ENCODE data around the gene SH2D3C. TPM values are rescaled to one million over a fixed set of nuclear protein-coding genes. Genes with fewer than 3 reads are reported as not detected.

Gene SH2D3C
- polyA plus RNA-seq, 4 donors, result 15.1 to 18.6 (median 16.1) TPM

DNA sequence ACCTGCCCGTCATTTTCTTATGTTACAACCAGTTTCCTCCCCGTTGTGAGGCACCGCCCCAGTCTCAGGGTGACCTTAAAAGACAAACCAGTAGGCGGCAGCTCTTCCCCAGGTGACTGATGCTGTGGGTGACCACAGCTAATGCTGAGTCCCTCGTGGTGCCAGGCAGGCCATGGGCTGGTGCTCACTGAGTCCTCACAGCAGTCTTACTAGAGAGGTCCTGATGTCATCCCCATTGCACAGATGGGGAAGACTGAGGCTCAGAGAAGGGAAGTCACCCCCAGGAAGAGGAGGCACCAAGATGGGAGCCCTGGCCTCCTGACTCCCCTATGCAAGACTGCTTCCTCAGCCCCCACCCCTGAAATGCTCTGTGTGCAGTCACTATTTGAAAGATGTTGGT lies 70.7 kb downstream of the SH2D3C start:
- DNase-seq (ENCODE audit: low read depth in 4 of 4, low spot score in 3 of 4), result no peak

DNA sequence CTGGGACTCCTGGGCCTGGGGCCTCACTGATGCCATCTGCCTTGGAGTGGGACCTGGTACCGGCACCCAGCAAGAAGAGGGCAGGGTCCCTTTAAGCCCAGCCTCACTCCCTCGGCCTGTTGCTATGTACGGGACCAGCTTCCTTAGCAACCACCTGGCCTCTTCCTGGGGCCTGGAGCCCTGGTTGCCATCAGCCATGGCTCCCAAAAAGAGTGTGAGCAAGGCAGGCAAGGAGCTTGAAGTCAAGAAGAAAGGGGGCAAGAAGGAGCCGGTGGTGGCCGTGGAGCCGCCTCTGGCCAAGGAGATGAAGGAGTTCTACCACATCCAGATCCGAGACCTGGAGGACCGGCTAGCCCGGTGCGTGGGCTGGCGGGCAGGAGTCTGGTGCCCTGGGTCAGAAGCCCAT lies 71.6 kb downstream of the SH2D3C start, which contains the start of gene CFAP157:
CFAP157 (plus strand) TSS at position 153 of the 406 bp plus-strand sequence; CDS start at position 197, 44 bp downstream.
- no peak for DNase-seq (ENCODE audit: low read depth in 4 of 4, low spot score in 3 of 4)

DNA sequence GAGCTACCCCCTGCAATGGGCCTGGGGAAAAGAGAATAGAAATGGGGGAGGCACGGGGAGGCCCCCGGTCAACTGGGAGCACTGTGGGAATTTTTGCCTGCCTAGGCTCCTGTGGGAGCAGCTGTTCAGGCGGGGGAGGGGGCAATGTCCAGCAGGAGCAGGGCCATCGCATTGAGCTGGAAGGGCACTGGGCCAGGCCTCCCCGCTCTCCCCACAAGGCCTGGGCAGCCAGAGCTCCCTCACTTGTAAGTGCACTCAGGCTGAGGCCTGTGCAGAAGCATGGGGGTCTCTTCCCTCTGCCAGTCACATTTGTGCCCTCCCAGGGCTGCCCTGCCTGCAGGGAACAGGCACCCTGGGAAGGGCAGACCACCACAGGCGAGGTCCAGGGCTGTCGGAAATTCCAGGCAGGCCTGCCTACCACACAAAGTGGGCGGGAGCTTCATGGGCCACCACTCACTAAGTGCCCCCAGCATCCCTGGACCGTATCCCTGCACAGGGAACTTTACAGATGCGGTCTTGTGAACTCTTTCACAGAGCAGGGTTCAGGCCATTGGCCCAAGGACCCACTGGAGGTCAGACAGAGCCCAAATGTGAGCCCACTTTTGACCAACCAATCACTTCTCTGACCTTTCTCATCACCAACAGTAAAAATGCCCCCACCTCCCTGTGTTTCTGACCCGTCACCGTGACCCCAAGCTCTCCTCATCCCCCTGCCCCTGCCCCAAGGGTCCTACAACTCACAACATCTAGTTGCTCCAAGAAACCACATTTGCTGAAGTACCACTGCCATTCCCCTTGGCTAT lies 72.7 kb downstream of the SH2D3C start:
- no peak for DNase-seq (ENCODE audit: low read depth in 4 of 4, low spot score in 3 of 4)

DNA sequence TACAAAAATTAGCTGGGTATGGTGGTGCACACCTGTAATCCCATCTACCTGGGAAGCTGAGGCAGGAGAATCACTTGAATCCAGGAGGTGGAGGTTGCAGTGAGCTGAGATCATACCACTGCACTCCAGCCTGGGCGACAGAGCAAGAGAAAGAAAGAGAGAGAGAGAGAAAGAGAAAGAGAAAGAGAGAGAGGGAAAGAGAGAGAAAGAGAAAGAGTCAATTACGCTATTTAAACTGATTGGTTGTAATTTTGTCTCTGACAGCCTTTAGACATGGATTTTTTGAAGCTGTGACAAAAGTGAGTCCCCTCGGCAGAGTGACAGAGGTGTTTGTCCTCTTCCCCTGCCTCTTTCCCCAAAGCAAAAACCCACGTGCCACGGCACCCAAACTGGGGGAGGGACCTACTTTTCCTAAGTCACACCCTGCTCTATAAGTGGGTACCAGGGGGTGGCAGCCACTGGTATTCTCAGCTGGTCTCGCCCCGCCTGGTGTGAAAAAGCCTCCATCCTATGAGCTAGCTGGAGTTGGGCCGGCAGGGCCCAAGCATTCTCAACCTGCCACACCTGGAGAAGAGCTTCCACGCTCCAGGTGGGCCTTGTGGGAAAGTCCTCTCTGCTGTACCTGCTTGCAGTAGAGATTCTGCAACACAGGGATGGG lies 75.0 kb downstream of the SH2D3C start:
- no peak for DNase-seq (ENCODE audit: low read depth in 4 of 4, low spot score in 3 of 4)

DNA sequence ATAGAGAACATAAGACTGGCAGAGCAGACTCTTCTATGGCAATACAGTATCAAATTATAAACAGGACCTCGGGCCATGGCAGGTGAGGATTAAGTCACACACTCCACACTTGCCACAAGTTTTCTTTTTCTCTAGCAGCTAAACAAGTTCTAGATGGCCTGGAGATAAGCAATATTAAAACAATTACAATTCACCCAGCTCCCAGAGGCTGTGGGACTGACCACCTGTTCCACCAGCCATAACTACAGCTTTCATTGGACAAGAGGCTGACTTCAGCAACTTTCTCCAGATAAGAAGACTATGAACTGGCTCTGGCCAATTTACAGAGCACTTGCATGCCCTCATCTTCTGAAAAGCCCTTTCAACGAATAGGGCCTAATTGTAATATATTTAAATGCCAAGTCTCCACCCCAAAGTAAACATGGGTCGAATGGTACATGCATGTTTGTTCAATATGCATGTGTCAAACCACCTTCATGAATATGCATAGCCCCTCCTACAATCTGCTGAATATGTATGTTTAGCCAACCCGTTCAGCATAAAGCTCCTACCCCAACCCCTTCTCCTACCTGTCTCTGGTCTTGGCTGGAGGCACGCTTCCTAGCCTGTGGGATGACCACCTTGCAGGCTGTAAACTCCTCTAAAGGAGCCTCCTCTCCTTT lies 77.7 kb downstream of the SH2D3C start:
- no peak for DNase-seq (ENCODE audit: low read depth in 4 of 4, low spot score in 3 of 4)

DNA sequence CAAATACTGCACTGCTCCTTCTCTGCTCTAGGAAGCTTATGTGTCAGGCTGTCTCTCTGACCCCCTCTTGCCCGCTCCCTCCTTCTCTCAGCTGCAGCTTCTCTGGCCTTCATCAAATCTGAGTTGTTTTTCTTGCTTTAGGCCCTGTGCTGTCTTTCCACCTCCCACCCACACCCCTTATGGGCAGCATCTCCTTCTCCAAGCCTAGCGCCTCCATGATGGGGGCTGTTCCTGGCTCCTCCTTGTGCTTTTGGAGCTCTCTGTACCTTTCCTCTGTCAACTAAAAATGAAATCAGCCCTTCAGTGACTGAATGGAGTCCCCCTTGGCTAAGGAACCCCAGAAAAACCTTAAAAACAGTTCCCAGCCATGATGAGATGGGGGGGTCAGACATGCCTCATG lies 78.3 kb downstream of the SH2D3C start:
- no peak for DNase-seq (ENCODE audit: low read depth in 4 of 4, low spot score in 3 of 4)

DNA sequence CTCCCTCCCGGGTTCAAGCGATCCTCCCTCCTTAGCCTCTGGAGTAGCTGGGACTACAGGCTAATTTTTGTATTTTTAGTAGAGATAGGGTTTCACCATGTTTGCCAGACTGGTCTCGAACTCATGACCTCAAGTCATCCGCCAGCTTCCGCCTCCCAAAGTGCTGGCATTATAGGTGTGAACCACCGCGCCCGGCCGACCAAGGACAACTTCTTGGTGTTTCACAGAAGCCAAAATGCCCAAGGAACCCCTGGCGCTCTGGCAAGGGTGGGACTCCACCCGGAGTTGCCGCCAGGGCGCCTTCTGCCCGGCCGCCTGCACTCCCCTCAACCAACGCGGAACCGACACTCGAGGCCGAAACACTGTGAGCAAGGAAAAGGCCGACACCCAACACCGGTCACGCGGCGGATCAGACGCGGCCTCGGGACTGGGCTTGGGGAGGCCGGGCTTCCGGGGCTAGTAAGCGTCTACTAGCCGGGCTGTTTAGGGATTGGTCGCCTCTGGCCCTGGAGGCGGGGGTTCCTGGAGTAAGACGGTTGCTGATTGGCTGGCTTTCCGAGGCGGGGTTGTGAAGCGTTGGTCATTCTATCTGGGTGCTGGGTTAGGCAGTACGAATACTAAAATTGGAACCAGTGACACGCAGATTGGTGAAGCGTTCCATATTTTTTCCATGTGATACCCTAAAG lies 79.3 kb downstream of the SH2D3C start:
- peak; percentile 78 to 93 (median 92) for DNase-seq (ENCODE audit: low read depth in 4 of 4, low spot score in 3 of 4)

DNA sequence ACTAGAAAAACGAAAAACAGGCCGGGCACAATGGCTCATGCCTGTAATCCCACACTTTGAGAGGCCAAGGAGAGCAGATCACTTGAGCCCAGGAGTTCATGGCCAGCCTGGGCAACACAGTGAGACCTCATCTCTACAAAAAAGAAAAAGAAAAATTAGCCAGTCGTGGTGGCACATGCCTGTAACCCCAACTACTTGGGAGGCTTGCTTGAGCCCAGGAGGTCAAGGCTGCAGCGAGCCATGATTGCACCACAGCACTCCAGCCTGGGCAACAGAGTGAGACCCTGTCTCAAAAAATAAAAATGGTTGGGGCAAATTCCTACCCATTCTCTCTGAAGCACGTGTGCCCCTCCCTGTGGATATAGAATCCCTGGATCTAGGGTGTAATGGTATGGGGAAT lies 80.1 kb downstream of the SH2D3C start:
- DNase-seq (ENCODE audit: low read depth in 4 of 4, low spot score in 3 of 4), result no peak

DNA sequence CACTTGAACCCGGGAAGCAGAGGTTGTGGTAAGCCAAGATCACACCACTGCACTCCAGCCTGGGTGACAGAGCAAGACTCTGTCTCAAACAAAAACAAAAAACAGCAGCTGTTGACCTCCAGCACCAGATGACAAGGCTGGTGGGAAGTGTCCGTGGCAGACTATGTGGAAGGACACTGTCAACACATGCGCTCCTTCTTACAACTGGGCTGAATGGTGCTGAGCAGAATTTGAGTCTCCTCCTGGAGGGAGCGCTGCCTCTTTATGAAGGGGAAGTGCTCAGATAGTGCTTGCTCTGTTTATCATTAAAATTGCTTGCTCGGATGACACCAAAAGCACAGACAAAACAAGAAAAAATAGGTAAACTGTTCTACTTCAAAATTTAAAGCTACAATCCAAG lies 80.9 kb downstream of the SH2D3C start:
- DNase-seq (ENCODE audit: low read depth in 4 of 4, low spot score in 3 of 4), result no peak

DNA sequence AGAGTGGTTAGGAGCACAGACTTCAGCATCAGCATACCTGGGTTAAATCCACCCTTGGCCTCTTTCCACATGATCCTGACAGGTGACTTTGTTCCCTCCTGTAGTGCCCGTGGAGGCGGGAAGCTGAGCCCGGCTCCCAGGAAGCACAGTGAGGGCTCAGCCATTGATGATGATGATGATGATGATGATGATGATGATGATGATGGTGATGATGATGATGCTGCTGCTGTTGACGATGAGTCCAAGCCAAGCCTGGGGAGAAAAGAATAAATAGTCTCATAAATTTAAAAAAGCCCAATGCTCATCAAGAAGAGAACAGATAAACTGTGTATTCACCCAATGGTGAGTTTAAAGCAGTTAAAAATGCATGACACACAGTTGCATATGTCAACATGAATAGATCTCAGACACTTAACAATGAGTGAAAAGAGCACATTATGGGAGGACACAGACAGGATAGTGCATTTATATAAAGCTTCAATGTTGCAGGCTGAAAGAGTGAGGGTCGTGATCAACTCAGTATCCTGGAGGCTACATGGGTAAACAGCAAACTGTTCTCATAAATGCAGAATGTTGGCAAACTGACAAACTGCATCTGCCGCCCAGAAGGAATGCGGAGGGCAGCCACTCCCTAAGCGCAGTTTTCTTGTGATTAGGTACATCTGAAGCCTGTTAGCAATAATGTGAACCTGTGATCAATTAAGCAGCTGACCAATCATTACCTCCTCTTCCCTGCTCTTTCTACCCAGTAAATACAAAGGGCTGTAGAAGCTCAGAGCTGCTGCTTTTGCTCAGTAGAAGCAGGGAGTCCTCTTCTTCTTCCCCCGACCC lies 83.4 kb downstream of the SH2D3C start:
- no peak for DNase-seq (ENCODE audit: low read depth in 4 of 4, low spot score in 3 of 4)

DNA sequence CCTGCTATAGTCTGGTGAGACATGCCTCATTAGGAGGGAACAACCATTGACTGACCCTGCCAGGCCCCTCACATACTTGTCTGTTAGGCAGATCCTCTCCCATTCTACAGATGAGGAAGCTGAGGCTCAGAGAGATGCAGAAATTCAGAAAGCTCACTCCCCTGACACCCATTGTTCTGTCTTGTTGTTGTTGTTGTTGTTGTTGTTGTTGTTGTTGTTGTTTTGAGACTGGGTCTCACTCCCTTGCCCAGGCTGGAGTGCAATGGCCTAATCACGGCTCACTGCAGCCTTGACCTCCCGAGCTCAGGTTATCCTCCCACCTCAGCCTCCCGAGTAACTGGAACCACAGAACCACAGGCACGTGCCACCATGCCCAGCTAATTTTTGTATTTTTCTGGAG lies 84.8 kb downstream of the SH2D3C start:
- DNase-seq (ENCODE audit: low read depth in 4 of 4, low spot score in 3 of 4), result no peak

DNA sequence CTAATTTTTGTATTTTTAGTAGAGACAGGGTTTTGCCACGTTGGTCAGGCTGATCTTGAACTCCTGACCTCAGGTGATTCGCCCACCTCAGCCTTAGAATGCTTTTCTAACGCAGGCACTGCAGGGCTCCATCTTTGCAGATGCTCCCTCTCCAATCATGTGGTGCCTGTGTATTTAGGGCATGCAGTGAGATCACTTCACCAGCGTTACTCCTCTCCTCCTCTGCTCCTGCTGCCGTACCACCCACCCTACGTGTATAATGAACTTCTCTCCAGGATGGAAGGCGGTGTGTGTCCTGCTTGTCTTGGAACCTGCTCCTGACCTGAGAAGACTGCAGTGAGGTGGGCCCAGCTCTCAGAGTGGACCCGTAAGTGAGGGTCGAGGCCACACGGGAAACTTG lies 85.3 kb downstream of the SH2D3C start:
- DNase-seq (ENCODE audit: low read depth in 4 of 4, low spot score in 3 of 4), result no peak

DNA sequence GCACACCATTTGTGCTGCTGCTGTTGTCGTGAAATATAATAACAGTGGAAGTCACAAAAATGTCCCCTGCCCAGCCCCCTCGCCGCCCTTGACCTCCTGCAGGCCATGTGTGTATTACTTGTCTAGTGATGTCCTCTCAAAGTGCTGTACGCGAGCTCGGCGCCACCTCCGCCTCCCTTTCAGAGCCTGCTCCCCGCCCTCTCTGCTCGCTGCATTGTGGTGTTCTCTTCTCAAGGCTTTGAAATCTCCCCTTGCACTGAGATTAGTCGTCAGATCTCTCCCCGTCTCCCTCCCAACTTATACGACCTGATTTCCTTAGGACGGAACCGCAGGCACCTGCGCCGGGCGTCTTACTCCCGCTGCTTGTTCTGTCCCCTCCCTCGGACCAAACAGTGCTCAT lies 86.4 kb downstream of the SH2D3C start:
- DNase-seq (ENCODE audit: low read depth in 4 of 4, low spot score in 3 of 4), result no peak

DNA sequence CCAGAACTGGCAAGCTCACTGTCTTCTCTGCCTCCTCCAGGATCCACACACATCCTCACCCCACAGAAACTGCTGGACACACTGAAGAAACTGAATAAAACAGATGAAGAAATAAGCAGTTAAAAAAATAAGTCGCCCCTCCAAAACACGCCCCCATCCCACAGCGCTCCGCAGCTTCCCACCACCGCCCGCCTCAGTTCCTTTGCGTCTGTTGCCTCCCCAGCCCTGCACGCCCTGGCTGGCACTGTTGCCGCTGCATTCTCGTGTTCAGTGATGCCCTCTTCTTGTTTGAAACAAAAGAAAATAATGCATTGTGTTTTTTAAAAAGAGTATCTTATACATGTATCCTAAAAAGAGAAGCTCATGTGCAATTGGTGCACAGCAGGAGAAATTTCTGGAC lies 87.7 kb downstream of the SH2D3C start:
- DNase-seq (ENCODE audit: low read depth in 4 of 4, low spot score in 3 of 4), result no peak

DNA sequence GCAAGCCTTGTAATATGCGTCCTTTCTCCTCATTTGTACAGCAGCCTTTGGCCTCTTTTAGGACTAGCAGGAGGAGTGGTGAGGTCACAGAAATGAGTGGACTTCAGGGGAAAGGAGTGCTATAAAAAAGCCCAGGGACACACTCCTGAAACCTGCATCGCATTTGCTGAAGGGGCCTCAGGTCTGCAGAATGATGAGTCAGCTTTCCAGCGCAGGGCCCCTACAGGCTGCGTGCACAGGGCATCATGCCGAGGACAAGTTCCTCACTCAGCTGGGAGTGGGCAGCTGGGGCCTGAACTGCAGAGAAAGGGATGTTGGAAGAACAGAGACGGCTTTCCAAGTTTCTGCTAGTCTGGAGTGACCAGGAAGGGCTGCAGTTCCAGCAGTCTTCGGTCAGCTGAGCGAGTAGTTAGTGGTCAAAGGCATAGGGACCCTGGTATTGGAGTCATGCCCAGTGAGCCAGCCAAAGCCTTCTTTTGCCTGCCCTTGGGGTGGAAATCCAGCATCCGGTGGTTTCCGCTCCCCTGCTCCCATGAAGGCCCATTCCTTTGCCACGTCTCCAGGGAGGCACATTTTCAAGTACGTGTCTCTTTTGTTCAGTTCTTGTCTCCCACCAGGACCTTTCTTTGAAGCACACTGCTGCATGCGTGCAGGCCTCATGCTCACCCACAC lies 89.0 kb downstream of the SH2D3C start:
- DNase-seq (ENCODE audit: low read depth in 4 of 4, low spot score in 3 of 4), result no peak

Other genes with a start within 250 kb of the SH2D3C start
- gene STXBP1, start 166.4 kb downstream of the SH2D3C start, polyA plus RNA-seq (ENCODE audit: insufficient read length in 4 of 4), result 10 to 100 TPM; 27.2 to 33.1 (median 30.8) TPM
- 1 to 10 TPM; 3.8 to 5.7 (median 4.8) TPM for gene CFAP157, start 71.7 kb downstream of the SH2D3C start, polyA plus RNA-seq (ENCODE audit: insufficient read length in 4 of 4)
- 10 to 100 TPM in 1 of 4 donors, 1 to 10 TPM in 3; 8.9 to 16.3 (median 9.5) TPM for gene PTRH1, start 63.0 kb downstream of the SH2D3C start, polyA plus RNA-seq (ENCODE audit: insufficient read length in 4 of 4)
- under 1 TPM; 0.12 to 0.24 (median 0.17) TPM for gene TTC16, start 62.6 kb downstream of the SH2D3C start, polyA plus RNA-seq (ENCODE audit: insufficient read length in 4 of 4)
- gene TOR2A, start 43.4 kb downstream of the SH2D3C start, polyA plus RNA-seq (ENCODE audit: insufficient read length in 4 of 4), result 10 to 100 TPM; 12.4 to 19.1 (median 16.6) TPM
- gene CDK9, start 7.4 kb upstream of the SH2D3C start, polyA plus RNA-seq (ENCODE audit: insufficient read length in 4 of 4), result 10 to 100 TPM; 64.6 to 83.1 (median 70.5) TPM
- gene FPGS, start 24.2 kb upstream of the SH2D3C start, polyA plus RNA-seq (ENCODE audit: insufficient read length in 4 of 4), result 10 to 100 TPM; 41.5 to 46.2 (median 42.6) TPM
- 10 to 100 TPM; 80.0 to 96.4 (median 94.8) TPM for gene ENG, start 76.0 kb upstream of the SH2D3C start, polyA plus RNA-seq (ENCODE audit: insufficient read length in 4 of 4)
- gene AK1, start 99.0 kb upstream of the SH2D3C start, polyA plus RNA-seq (ENCODE audit: insufficient read length in 4 of 4), result 10 to 100 TPM; 40.7 to 53.8 (median 45.1) TPM
- 10 to 100 TPM; 44.5 to 49.1 (median 46.9) TPM for gene ST6GALNAC6, start 120.9 kb upstream of the SH2D3C start, polyA plus RNA-seq (ENCODE audit: insufficient read length in 4 of 4)
- gene ST6GALNAC4, start 138.4 kb upstream of the SH2D3C start, polyA plus RNA-seq (ENCODE audit: insufficient read length in 4 of 4), result 10 to 100 TPM; 11.3 to 15.6 (median 12.6) TPM
- gene PIP5KL1, start 152.1 kb upstream of the SH2D3C start, polyA plus RNA-seq (ENCODE audit: insufficient read length in 4 of 4), result 1 to 10 TPM; 1.0 to 2.3 (median 2.1) TPM
- gene DPM2, start 159.2 kb upstream of the SH2D3C start, polyA plus RNA-seq (ENCODE audit: insufficient read length in 4 of 4), result 10 to 100 TPM; 36.0 to 38.2 (median 36.9) TPM
- gene EEIG1, start 202.3 kb upstream of the SH2D3C start, polyA plus RNA-seq (ENCODE audit: insufficient read length in 4 of 4), result 10 to 100 TPM; 32.1 to 45.7 (median 37.3) TPM

Measured in right renal pelvis (tissue), 4 donors.